Large intestine (tissue), 3 donors: ENCODE results near the gene LCN6. TPM values are rescaled to one million over a fixed set of nuclear protein-coding genes. Genes with fewer than 3 reads are reported as not detected.
A peak's percentile ranks its signal among the peaks of the same experiment; 100 is the strongest.

ENCODE experiments used
- DNase-seq, 2 donors: peaks; one replicate each; pipeline versions ENCODE4 v3.0.0 to v3.0.0-alpha.2; 2013
- H3K27ac ChIP-seq: one replicate; pipeline ENCODE4 v1.5.1; 2013; ENCODE audit warnings: low read length
- H3K27me3 ChIP-seq: 2 replicates; pipeline ENCODE4 v1.6.1; 2013; ENCODE audit warnings: low read length; ENCODE audit not compliant: control insufficient read depth, insufficient read depth
- H3K36me3 ChIP-seq: 2 replicates; pipeline ENCODE4 v1.6.1; 2013; ENCODE audit warnings: low read length; ENCODE audit not compliant: control insufficient read depth, insufficient read depth
- H3K4me1 ChIP-seq: one replicate; pipeline ENCODE4 v1.6.1; 2013; ENCODE audit warnings: low read length; ENCODE audit not compliant: control insufficient read depth, insufficient read depth
- H3K4me3 ChIP-seq: one replicate; pipeline ENCODE4 v1.5.1; 2013; ENCODE audit warnings: low read length
- H3K9me3 ChIP-seq: one replicate; pipeline ENCODE4 v1.6.1; 2013; ENCODE audit warnings: mild to moderate bottlenecking, low read depth, low read length, moderate library complexity; ENCODE audit not compliant: control insufficient read depth
- WGBS: methylation state at CpG from one replicate; pipeline ENCODE4 v1.1.5; 2013; ENCODE audit warnings: low lambda C conversion rate; ENCODE audit not compliant: insufficient coverage; 5-methylcytosine and 5-hydroxymethylcytosine counted together
- polyA plus RNA-seq: library from polyadenylated mRNA; unstranded; fragments of 120-200 nt; gene quantifications from one replicate; pipeline ENCODE4 v1.2.1, GENCODE V29; 2013

The LCN6 gene
- polyA plus RNA-seq, 1 donor = 2.8 TPM

DNA sequence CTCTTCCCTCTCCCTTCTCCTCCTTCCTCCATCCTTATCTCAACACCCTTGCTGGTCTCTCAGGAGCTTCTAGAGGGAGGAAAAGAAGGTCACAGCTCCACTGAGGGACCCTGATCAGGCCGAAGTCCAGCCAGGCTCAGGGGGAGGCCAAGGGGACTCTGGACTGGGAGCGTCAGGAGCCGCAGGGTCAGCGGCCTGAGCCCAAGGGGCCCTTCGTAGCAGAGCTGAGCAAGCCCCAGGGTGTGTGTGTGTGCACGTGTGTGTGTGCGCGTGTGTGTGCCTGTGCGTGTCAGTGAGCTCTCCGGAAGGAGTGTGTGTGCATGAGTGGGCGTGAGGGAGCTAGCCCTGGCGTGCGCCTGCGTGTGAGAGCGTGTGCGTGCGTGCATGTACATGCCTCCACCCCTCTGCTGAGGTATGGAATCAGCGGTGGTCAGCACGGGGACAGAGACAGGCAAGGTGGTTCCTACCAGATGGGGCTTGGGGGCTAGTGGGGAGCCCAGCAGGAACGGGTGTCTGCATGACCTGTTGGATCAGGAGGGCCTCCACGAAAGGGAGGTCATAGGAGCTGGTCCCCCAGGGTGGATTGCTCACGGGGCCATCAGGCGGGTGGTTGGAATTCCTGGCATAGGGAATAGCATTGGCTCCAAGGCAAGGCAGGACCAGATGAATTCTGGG is 51.0 kb downstream of the LCN6 start:
- DNase-seq = peak; percentile 96 to 97
- H3K4me3 ChIP-seq = peak overlapping the region; percentile 37
- no peaks in the 10 kb centered on the region for H3K36me3 ChIP-seq
- peaks cover 7% of the 10 kb centered on the region for H3K27me3 ChIP-seq
- peaks cover 1% of the 10 kb centered on the region for H3K9me3 ChIP-seq
- peak overlapping the region; percentile 92 for H3K27ac ChIP-seq
- H3K4me1 ChIP-seq = peaks cover 74% of the 10 kb centered on the region
- WGBS = no CpG with 5 or more reads among the region's 23 CpGs

DNA sequence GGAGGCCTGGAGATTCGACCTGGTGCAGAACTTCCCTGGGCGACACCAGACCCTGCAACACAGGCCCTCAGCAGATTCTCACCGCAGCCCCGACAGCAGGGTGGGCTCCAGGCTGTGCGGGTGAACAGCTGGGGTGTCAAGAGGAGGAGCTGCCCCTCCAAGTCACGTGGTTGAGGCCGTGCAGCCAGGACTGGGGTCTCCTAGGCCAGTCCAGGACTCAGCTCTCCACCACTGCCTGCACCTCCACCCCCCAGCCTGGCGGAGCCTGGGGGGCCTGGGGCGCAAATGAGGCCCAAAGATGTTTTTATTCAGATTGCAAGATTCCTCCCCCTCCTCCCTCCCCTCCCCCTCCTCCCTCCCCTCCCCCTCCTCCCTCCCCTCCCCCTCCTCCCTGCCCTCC is 51.8 kb downstream of the LCN6 start:
- Histone ChIP-seq H3K27ac (peak overlapping the region; percentile 54), H3K4me1 (peaks cover 81% of the 10 kb centered on the region), H3K36me3 (no peaks in the 10 kb centered on the region), H3K4me3 (no peak overlapping the region), H3K9me3 (peaks cover 5% of the 10 kb centered on the region), H3K27me3 (peaks cover 4% of the 10 kb centered on the region)
- no CpG with 5 or more reads among the region's 9 CpGs for WGBS
- DNase-seq = no peak

DNA sequence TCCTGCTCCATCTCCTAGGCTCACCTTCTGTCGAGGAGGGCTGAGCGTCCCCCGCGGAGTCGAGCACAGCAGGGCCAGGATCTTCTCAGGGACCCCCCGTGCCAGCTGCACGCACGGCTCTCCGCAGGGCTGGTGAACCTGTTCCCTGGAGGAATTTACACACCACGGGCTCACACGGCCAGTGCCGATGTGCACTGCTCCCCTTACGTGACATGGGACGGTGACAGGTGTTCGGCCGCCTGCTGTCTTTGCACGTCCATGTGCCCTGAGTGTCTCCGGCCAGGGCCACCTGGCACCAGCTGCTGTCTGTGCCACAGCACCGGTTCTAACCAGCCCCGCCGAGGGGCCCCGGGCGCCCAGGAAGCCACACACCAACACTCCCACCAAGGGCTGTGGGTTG is 52.4 kb downstream of the LCN6 start:
- no peak for DNase-seq
- Histone ChIP-seq H3K4me1 (peaks cover 81% of the 10 kb centered on the region), H3K36me3 (no peaks in the 10 kb centered on the region), H3K9me3 (peaks cover 5% of the 10 kb centered on the region), H3K4me3 (no peak overlapping the region), H3K27ac (peak overlapping the region; percentile 54), H3K27me3 (no peaks in the 10 kb centered on the region)
- no CpG with 5 or more reads among the region's 23 CpGs for WGBS

DNA sequence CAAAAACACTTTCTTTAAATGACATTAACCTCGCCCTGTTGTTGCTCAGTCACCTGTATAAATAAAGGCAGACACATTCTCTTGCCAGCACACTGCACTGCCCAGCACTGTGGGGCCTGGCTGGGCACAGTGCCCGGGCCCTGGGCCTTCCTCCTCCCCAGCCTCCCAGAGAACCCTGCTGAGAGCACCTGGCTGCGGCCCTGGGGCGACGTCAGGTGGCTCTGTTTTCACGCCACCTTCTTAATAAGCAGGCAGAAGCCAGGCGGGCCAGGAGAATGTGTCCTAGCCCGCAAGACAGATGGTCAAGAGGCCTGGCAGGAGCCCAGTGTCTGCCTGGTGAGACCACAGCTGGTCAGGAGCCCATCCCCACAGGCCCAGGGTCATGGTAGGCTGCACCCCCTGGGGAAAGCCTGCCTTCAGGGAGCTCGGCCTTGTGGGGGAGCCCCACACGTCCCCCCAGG is 52.9 kb downstream of the LCN6 start:
- WGBS = no CpG with 5 or more reads among the region's 10 CpGs
- H3K4me1 ChIP-seq = peaks cover 76% of the 10 kb centered on the region

DNA sequence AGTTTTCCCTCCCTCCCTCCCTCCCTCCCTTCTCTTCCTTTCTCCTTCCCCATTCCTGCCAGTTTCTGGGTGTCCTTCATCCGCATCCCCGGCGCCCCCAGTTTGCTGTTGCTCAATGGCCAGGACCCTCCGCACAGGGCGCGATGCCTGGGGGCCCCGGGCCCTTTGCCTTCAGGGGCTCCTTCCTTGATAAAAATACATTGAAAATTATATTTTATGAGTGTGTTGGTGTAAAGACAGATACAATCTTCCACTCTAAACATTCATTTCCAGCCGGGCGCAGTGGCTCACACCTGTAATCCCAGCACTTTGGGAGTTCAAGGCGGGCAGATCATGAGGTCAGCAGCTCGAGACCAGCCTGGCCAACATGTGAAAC is 53.5 kb downstream of the LCN6 start:
- Histone ChIP-seq H3K36me3 (no peaks in the 10 kb centered on the region), H3K4me3 (no peak overlapping the region), H3K9me3 (peaks cover 5% of the 10 kb centered on the region), H3K27ac (peak overlapping the region; percentile 92), H3K27me3 (no peaks in the 10 kb centered on the region), H3K4me1 (peaks cover 74% of the 10 kb centered on the region)
- WGBS = 100% methylated on average over 1 of the region's 11 CpGs
- no peak for DNase-seq

More for the DNA sequence above, 52.9 kb downstream of the LCN6 start:
- no peaks in the 10 kb centered on the region for H3K27me3 ChIP-seq
- H3K36me3 ChIP-seq = no peaks in the 10 kb centered on the region
- H3K27ac ChIP-seq = peak overlapping the region; percentile 45
- no peak for DNase-seq
- peaks cover 5% of the 10 kb centered on the region for H3K9me3 ChIP-seq
- no peak overlapping the region for H3K4me3 ChIP-seq

DNA sequence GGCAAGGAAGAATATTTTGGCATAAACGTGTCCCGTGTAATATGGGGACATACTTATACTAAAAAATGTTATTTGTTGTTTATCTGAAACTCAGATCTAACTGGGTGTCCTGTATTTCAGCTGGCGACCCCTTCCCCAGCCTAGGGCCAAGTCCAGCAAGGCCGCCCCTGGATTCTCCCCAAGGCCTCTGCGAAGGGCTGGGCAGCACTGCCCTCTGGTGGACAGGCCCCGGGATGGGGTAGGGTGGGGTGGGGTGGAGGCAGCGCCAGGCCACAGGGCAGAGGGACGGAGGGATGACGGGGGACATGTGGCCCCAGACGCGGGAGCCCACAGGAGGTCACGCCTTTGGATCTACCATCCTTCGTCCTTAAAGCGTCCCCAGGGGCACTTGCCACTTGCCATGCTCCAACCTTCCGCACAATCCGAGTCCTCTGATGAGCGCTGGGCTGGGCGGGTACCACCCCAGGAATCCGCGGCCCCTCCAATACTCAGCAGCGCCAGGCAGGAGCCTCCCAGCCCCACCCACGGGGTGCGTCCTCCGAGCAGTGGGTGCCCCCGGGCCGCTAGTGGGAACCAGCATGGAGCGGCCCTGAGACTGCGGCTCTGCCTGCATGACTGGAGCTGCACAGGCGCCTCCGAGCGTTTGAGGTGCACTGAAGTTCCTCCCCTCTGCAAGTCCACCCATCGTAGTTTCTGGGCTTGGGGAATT is 54.0 kb downstream of the LCN6 start:
- WGBS = no CpG with 5 or more reads among the region's 32 CpGs
- peak overlapping the region; percentile 92 for H3K27ac ChIP-seq
- H3K4me3 ChIP-seq = no peak overlapping the region
- DNase-seq = peak; percentile 76 to 82
- H3K27me3 ChIP-seq = no peaks in the 10 kb centered on the region
- peaks cover 5% of the 10 kb centered on the region for H3K9me3 ChIP-seq
- peaks cover 72% of the 10 kb centered on the region for H3K4me1 ChIP-seq
- H3K36me3 ChIP-seq = no peaks in the 10 kb centered on the region

Other genes starting within 250 kb of the LCN6 start
- gene NOTCH1, start 202.5 kb downstream of the LCN6 start, polyA plus RNA-seq = 13.4 TPM
- gene EGFL7, start 85.6 kb downstream of the LCN6 start, polyA plus RNA-seq = 47.5 TPM
- gene AGPAT2, start 61.1 kb downstream of the LCN6 start, polyA plus RNA-seq = 175 TPM
- gene DIPK1B, start 36.0 kb downstream of the LCN6 start, polyA plus RNA-seq = 13.3 TPM
- gene LCN10, start 5.6 kb downstream of the LCN6 start, polyA plus RNA-seq = 7.8 TPM
- gene LCN8, start 9.7 kb upstream of the LCN6 start, polyA plus RNA-seq = 0.06 TPM
- 14.0 TPM for gene LCN15, start 16.0 kb upstream of the LCN6 start, polyA plus RNA-seq
- gene TMEM141, start 42.8 kb upstream of the LCN6 start, polyA plus RNA-seq = 324 TPM
- 27.4 TPM for gene CCDC183, start 47.8 kb upstream of the LCN6 start, polyA plus RNA-seq
- gene RABL6, start 59.4 kb upstream of the LCN6 start, polyA plus RNA-seq = 97.3 TPM
- 10.4 TPM for gene AJM1, start 94.0 kb upstream of the LCN6 start, polyA plus RNA-seq
- 312 TPM for gene PHPT1, start 100.9 kb upstream of the LCN6 start, polyA plus RNA-seq
- gene MAMDC4, start 103.8 kb upstream of the LCN6 start, polyA plus RNA-seq = 772 TPM
- gene EDF1, start 117.8 kb upstream of the LCN6 start, polyA plus RNA-seq = 585 TPM
- gene TRAF2, start 138.0 kb upstream of the LCN6 start, polyA plus RNA-seq = 18.5 TPM
- 86.8 TPM for gene FBXW5, start 196.2 kb upstream of the LCN6 start, polyA plus RNA-seq
- 36.0 TPM for gene C8G, start 196.7 kb upstream of the LCN6 start, polyA plus RNA-seq
- 121 TPM for gene LCN12, start 203.7 kb upstream of the LCN6 start, polyA plus RNA-seq
- gene PTGDS, start 229.0 kb upstream of the LCN6 start, polyA plus RNA-seq = 4.6 TPM
- gene LCNL1, start 234.5 kb upstream of the LCN6 start, polyA plus RNA-seq = 0.09 TPM
- gene PAXX, start 243.9 kb upstream of the LCN6 start, polyA plus RNA-seq = 38.9 TPM
- gene CLIC3, start 248.0 kb upstream of the LCN6 start, polyA plus RNA-seq = 3.6 TPM